NCI-H69 (cell line): ENCODE data around the gene PANX1.

ENCODE experiments used
- DNase-seq: peaks from one replicate; lab custom pipeline; 2025; lab: John Stamatoyannopoulos, UW

PANX1 gene

GRCh38 chr11:94185416-94186084, 56.9 kb downstream of the PANX1 start:
- no peak for DNase-seq

GRCh38 chr11:94186342-94187203, 57.9 kb downstream of the PANX1 start:
- DNase-seq: no peak

GRCh38 chr11:94193288-94193687, 64.6 kb downstream of the PANX1 start:
- no peak for DNase-seq

- DNase-seq: no peak
These were observed 66.1 kb downstream of the PANX1 start for GRCh38 chr11:94194712-94195111.

- DNase-seq: peak; percentile 22
These were observed 67.7 kb downstream of the PANX1 start for GRCh38 chr11:94196363-94196762.

- no peak for DNase-seq
These were observed 70.1 kb downstream of the PANX1 start for GRCh38 chr11:94198718-94199117.

GRCh38 chr11:94199136-94200130, 70.8 kb downstream of the PANX1 start:
- peak; percentile 8 for DNase-seq

GRCh38 chr11:94201004-94201465, 72.4 kb downstream of the PANX1 start:
- no peak for DNase-seq

- no peak for DNase-seq
These were observed 74.4 kb downstream of the PANX1 start for GRCh38 chr11:94203070-94203469.

GRCh38 chr11:94211261-94211830, 82.7 kb downstream of the PANX1 start:
- DNase-seq: no peak

- DNase-seq: no peak
These were observed 84.3 kb downstream of the PANX1 start for GRCh38 chr11:94212898-94213297.

GRCh38 chr11:94217705-94218104, 89.1 kb downstream of the PANX1 start:
- no peak for DNase-seq

GRCh38 chr11:94218372-94218771, 89.7 kb downstream of the PANX1 start:
- DNase-seq: no peak

- DNase-seq: peak; percentile 15
These were observed 91.1 kb downstream of the PANX1 start for GRCh38 chr11:94219771-94220170.

- no peak for DNase-seq
These were observed 95.4 kb downstream of the PANX1 start for GRCh38 chr11:94224078-94224477.
